RWPE1 (cell line): Measurements from ENCODE around the gene SDC4.
A peak's percentile ranks its signal among the peaks of the same experiment; 100 is the strongest.

ENCODE experiments used
- CTCF ChIA-PET: fragments of 350-600 bp; sonication (Branson Sonifier 250); formaldehyde crosslinking; extraction: SDS; loops from one replicate; lab custom pipeline; 2021; lab: Yijun Ruan, JAX
- POLR2A ChIA-PET: fragments of 400-600 bp; formaldehyde crosslinking; extraction: SDS; loops from one replicate; lab custom pipeline; 2020; ENCODE audit warnings: antibody characterized with exemption; ENCODE audit not compliant: low non-redundant PET; lab: Yijun Ruan, JAX
- DNase-seq: peaks from one replicate; pipeline ENCODE4 v3.0.0; 2012; ENCODE audit warnings: low spot score
- H3K27ac ChIP-seq: fragments of 450-650 bp; 2 replicates; pipeline ENCODE4 v1.5.1; 2017
- TF ChIP-seq, protein P1 (sequence below): fragments of 450-650 bp; conservative IDR thresholded peaks from 2 replicates; pipeline ENCODE4 v1.5.1; 2017; ENCODE audit warnings: low read depth, mild to moderate bottlenecking

SDC4 gene

DNA sequence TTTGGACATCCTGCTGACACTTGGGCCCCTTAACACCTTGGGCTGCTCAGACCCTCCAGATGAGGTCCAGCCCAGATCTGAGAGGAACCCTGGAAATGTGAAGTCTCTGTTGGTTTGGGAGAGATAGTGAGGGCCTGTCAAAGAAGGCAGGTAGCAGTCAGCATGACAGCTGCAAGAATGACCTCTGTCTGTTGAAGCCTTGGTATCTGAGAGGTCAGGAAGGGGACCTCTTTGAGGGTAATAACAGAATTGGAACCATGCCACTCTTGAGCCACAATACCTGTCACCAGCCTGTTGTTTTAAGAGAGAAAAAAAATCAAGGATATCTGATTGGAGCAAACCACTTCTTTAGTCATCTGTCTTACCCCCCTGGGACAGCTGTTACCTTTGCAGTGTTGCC is 18.9 kb upstream of the SDC4 start:
- POLR2A ChIA-PET, result no interaction called here
- TF ChIP-seq, protein P1, sequence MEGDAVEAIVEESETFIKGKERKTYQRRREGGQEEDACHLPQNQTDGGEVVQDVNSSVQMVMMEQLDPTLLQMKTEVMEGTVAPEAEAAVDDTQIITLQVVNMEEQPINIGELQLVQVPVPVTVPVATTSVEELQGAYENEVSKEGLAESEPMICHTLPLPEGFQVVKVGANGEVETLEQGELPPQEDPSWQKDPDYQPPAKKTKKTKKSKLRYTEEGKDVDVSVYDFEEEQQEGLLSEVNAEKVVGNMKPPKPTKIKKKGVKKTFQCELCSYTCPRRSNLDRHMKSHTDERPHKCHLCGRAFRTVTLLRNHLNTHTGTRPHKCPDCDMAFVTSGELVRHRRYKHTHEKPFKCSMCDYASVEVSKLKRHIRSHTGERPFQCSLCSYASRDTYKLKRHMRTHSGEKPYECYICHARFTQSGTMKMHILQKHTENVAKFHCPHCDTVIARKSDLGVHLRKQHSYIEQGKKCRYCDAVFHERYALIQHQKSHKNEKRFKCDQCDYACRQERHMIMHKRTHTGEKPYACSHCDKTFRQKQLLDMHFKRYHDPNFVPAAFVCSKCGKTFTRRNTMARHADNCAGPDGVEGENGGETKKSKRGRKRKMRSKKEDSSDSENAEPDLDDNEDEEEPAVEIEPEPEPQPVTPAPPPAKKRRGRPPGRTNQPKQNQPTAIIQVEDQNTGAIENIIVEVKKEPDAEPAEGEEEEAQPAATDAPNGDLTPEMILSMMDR, result no peak
- H3K27ac ChIP-seq, result no peak overlapping the region
- CTCF ChIA-PET, result interaction anchor here (0.6 to 1.0 kb wide), 2 partner anchors 44 to 55 kb away, joined by 3 read pairs; no protein-coding TSS in a partner anchor
- no peak for DNase-seq

DNA sequence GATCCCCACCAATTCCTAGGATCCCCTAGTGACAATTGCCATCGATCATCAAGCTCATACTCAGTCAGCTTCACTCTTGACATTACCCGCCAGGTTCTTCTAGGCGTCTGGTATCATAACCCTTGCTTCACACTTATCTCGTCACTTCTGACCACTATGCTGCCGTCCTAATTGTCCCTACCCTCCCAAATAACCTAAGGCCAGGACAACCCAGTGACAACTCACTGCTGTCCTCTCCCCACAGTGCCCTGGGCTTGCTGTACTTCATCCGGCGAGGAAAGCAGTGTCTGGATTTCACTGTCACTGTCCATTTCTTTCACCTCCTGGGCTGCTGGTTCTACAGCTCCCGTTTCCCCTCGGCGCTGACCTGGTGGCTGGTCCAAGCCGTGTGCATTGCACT is 18.4 kb upstream of the SDC4 start:
- no peak overlapping the region for H3K27ac ChIP-seq
- DNase-seq, result no peak
- TF ChIP-seq, protein P1, result no peak
- ChIA-PET CTCF (interaction anchor here (0.6 to 0.9 kb wide), 3 partner anchors 16 to 122 kb away, joined by 3 to 5 read pairs (median 5); no protein-coding TSS in a partner anchor), POLR2A (no interaction called here)

DNA sequence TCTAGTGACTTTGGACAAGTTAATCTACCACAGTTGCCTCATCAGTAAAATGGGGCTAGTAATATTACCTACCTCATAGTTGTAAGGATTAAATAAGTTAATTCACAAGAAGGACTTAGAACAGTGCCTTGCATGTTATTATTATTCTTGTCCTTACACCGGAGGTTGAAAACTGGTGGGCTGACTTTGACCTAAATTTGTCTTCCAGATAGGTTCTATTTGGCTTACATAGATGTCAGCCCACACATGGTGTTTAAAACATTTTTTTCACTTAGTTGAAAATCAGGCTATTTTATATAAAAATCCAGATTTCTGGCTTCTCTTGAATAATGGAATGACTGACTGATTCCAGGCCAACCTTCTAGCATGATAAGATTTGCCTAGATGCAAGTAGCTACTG is 18.0 kb upstream of the SDC4 start:
- CTCF ChIA-PET, result interaction anchor here (0.6 to 1.9 kb wide), 7 partner anchors 16 to 122 kb away, joined by 3 to 9 read pairs (median 4); no protein-coding TSS in a partner anchor

DNA sequence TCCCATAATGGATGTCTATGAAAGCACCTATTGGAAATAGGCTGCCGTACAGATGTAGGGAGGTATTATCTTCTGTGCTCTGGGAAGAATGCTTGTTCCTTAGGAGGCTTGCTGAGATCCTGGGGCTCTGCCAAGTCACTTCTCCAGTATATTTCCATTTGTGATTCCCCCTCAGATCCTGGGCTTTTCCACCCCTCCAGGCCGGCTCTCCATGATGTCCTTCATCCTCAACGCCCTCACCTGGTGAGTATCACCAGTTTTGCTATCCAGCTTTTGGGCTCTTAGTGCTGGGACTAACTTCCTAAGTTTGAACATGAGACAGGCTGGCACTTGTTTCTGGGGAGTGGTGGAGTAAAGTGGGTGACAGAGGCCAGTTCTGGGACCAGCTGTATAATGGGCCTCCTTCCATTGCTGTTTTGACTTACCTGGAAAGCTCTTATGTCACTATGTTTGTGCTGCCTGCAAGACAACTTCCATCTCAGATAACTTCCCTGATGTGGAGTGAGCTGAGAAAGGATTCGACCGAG is 17.3 kb upstream of the SDC4 start:
- ChIA-PET POLR2A (no interaction called here), CTCF (interaction anchor here (0.6 to 1.9 kb wide), 8 partner anchors 8 to 406 kb away, joined by 3 to 9 read pairs (median 4); no protein-coding TSS in a partner anchor)
- TF ChIP-seq, protein P1, result no peak
- H3K27ac ChIP-seq, result no peak overlapping the region
- DNase-seq, result no peak

More for the DNA sequence above, 18.0 kb upstream of the SDC4 start:
- TF ChIP-seq, protein P1, result no peak
- no peak overlapping the region for H3K27ac ChIP-seq
- DNase-seq, result no peak
- POLR2A ChIA-PET, result no interaction called here

DNA sequence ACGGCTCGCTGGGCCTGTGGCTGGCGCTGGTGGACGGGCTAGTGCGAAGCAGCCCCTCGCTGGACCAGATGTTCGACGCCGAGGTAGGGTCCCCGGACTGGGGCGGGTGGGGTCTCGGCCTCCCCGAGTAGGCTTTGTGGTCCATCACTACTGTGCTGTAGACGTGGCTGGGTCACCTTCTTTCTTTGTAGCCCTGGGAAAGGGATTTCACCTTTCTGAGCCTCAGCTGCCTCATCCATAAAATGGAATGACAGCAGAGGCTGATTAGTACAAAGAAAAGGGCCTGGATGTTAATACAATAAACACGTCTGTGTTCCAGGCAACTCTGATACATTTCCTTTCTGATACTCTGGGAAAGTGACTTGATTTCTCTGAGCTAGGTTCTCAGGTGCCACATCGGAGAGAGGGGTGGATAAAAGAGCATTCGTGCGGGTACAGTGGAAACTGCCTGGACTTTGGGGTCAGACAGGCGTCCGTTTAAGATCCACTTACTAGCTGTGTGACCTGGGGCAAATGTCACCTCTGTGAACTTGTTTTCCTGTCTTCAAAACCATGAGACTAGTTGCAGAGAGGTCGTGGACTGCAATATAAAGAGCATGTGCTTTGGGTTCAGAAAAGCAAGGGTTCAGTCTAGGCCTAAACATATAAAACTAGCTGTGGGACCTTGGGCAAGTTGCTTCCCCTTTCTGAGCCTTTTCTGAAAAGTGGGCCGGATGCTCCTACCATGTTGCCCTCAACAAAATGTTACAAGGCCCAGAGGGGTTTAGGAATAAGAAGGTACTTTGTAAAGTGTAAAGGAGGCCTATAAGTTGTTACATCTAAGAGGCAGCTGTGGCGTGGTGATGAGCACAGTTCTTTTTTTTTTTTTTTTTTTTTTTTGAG is 15.6 kb upstream of the SDC4 start:
- no peak for DNase-seq
- CTCF ChIA-PET, result interaction anchor here (0.6 to 8.5 kb wide), 22 partner anchors 9 to 742 kb away, joined by 3 to 65 read pairs (median 8); partner anchors contain the start of genes DBNDD2, MATN4 and SDC4
- POLR2A ChIA-PET, result interaction anchor here (0.6 to 2.2 kb wide), 7 partner anchors 15 to 324 kb away, joined by 3 to 14 read pairs (median 6); no protein-coding TSS in a partner anchor
- TF ChIP-seq, protein P1, result no peak
- H3K27ac ChIP-seq, result peak overlapping the region; percentile 90
